AG10803 (cell line): ENCODE data around the gene OPHN1.
"Not testable (repeated sequence)": the region's sequence is repeated elsewhere in the genome, so short reads cannot be mapped to it uniquely, and the experiment has no call there.

Experiments used
- DNase-seq: peaks from one replicate; pipeline ENCODE4 v3.0.0; 2010; ENCODE audit warnings: low read depth
- H3K4me3 ChIP-seq: 2 replicates; pipeline ENCODE4 v1.5.1; 2011; ENCODE audit warnings: mild to moderate bottlenecking, low read length, control low read depth
- TF ChIP-seq, protein P1 (sequence below): conservative IDR thresholded peaks from 2 replicates; pipeline ENCODE4 v1.5.1; 2011; ENCODE audit warnings: mild to moderate bottlenecking, low read length, control low read depth, inconsistent platforms

OPHN1 gene

GRCh38 chrX:68292471-68292870, 140.8 kb downstream of the OPHN1 start:
- no peak for DNase-seq
- TF ChIP-seq, protein P1, sequence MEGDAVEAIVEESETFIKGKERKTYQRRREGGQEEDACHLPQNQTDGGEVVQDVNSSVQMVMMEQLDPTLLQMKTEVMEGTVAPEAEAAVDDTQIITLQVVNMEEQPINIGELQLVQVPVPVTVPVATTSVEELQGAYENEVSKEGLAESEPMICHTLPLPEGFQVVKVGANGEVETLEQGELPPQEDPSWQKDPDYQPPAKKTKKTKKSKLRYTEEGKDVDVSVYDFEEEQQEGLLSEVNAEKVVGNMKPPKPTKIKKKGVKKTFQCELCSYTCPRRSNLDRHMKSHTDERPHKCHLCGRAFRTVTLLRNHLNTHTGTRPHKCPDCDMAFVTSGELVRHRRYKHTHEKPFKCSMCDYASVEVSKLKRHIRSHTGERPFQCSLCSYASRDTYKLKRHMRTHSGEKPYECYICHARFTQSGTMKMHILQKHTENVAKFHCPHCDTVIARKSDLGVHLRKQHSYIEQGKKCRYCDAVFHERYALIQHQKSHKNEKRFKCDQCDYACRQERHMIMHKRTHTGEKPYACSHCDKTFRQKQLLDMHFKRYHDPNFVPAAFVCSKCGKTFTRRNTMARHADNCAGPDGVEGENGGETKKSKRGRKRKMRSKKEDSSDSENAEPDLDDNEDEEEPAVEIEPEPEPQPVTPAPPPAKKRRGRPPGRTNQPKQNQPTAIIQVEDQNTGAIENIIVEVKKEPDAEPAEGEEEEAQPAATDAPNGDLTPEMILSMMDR: no peak
- H3K4me3 ChIP-seq: no peak overlapping the region

DNA sequence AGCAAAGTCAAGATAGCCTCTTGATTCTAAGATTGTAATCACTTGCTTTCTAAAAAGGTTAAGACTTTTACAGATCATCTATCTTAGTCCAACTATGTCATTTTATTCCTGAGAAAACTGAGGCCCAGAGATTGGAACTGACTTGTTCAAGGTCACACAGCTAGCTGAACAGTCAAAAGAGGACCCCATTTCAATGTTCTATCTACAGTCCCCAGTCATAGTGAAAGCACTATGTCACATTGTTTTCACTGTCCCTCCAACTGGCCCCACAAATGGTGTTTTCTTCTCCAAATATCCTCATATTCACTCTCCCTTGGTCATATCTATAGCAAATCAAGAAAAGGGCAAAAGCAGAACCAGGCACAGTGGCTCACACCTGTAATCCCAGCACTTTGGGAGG, 145.2 kb downstream of the OPHN1 start:
- TF ChIP-seq, protein P1: no peak
- DNase-seq: no peak
- H3K4me3 ChIP-seq: no peak overlapping the region

DNA sequence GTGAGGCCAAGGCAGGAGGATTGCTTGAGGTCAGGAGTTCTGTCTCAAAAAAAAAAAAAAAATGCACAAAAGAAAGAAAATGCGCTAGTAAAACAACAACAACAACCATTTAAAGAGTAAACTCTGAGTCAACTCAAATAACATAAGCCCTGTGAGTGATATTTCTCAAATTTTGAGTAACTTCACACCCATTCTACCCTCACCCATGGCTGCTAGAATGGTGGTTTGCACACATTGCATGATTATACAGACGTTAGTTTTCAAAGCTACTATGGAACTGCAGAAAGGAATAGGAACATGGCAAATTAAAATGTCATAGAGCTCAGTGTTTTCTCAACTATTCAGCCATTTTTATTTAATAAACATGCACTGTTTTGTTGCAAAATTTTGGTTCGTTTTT, 145.9 kb downstream of the OPHN1 start:
- no peak for DNase-seq
- TF ChIP-seq, protein P1: no peak
- H3K4me3 ChIP-seq: no peak overlapping the region

DNA sequence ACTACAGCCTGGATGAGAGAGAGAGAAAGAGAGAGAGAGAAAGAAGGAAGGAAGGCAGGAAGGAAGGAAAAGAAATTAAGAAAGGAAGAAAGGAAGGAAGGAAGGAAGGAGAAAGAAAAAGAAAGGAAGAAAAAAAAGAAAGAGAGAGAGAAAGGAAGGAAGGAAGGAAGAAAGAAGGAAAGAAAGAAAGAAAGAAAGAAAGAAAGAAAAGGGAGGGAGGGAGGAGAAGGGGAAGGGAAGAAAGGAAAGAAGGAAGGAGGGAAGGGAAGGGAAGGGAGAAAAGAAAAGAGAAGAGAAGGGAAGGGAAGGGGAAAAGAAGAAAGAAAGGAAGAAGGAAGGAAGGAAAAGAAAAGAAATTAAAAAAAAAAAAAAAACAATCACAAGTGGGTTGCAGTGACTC, 146.3 kb downstream of the OPHN1 start:
- no peak for DNase-seq
- no peak overlapping the region for H3K4me3 ChIP-seq
- TF ChIP-seq, protein P1: no peak

- DNase-seq: no peak
- no peak overlapping the region for H3K4me3 ChIP-seq
- TF ChIP-seq, protein P1: no peak
These were observed 147.2 kb downstream of the OPHN1 start for GRCh38 chrX:68286076-68286475.

DNA sequence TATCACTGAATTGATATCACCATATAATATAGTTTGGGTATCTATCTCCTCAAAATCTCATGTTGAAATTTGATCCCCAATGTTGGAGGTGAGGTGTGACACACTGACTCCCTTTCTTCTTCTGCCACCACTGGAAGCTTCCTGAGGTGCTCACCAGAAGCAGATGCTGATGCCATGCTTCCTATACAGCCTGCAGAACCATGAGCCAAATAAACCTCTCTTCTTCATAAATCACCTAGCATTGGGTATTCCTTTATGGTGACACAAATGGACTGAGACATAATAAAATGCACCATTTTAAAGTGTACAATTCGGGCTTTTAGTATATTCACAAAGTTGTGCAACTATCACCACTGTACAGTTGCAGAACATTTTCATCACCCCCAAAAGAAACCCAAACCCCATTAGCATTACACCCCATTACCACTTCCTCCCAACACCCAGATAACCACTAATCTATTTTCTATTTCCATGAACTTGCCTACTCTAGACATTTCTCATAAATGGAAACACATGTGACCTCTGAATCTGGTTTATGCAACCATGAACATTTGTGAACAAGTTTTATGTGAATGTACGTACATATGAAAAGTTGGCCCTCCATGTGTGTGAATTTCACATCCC, 148.9 kb downstream of the OPHN1 start:
- DNase-seq: no peak
- TF ChIP-seq, protein P1: no peak
- H3K4me3 ChIP-seq: no peak overlapping the region

DNA sequence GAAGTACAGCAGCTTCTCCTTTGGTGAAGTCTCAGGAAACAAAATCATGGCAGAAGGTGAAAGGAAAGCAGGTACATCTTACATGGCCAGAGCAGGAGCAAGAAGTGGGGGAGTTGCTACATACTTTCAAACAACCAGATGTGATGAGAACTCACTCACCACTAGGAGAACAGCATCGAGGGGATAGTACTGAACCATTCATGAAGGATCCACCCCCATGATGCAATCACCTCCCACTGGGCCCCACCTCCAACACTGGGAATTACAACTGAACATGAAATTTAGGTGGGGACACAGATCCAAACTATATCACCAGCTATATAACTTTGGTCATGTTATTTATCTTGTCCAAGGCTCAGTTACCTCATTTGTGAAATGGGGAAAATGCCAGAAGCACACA, 159.4 kb downstream of the OPHN1 start:
- DNase-seq: peak; percentile 13
- TF ChIP-seq, protein P1: no peak
- no peak overlapping the region for H3K4me3 ChIP-seq

- not testable (repeated sequence) for H3K4me3 ChIP-seq, DNase-seq
These were observed 168.5 kb downstream of the OPHN1 start for GRCh38 chrX:68264793-68265192.
